Measurements from ENCODE around the gene OR6B2.

DNA sequence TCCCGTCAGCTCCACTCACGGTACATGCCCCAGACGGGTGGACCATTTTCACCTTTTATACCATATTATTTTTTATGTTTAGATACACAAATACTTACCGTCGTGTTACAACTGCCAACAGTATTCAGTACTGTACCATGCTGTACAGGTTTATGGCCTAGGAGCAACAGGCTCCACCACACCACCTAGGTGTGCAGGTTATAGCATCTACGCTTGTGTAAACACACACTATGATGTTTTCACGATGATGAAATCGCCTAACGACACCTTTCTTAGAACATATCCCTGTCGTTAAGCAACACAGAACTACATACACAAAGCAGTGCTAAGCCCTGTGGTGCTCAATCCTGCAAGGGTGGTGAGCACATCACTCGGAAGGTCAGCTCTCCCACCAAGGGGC lies 29.6 kb downstream of the OR6B2 start:
- TF ChIP-seq, protein P1, sequence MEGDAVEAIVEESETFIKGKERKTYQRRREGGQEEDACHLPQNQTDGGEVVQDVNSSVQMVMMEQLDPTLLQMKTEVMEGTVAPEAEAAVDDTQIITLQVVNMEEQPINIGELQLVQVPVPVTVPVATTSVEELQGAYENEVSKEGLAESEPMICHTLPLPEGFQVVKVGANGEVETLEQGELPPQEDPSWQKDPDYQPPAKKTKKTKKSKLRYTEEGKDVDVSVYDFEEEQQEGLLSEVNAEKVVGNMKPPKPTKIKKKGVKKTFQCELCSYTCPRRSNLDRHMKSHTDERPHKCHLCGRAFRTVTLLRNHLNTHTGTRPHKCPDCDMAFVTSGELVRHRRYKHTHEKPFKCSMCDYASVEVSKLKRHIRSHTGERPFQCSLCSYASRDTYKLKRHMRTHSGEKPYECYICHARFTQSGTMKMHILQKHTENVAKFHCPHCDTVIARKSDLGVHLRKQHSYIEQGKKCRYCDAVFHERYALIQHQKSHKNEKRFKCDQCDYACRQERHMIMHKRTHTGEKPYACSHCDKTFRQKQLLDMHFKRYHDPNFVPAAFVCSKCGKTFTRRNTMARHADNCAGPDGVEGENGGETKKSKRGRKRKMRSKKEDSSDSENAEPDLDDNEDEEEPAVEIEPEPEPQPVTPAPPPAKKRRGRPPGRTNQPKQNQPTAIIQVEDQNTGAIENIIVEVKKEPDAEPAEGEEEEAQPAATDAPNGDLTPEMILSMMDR (IDR thresholded peaks at IDR 0.05) = no peak
- no peak for TF ChIP-seq POLR2A (IDR thresholded peaks at IDR 0.05)
